ENCODE measurements around the gene XKR8. TPM values are rescaled to one million over a fixed set of nuclear protein-coding genes. Genes with fewer than 3 reads are reported as not detected.

Gene XKR8
- total and polyA plus RNA-seq, 10 donors, result 4.2 to 17.4 (median 8.1) TPM

- WGBS, 5 donors, result 85 to 94% (median 91%) methylated on average over 4 of the region's 4 CpGs
- no peak overlapping the region for H3K27ac ChIP-seq
- H3K9me3 ChIP-seq, result no peaks in the 10 kb centered on the region
- H3K27me3 ChIP-seq (replicated peaks in 1 of 7), result no peaks in the 10 kb centered on the region
- TF ChIP-seq, protein P1, sequence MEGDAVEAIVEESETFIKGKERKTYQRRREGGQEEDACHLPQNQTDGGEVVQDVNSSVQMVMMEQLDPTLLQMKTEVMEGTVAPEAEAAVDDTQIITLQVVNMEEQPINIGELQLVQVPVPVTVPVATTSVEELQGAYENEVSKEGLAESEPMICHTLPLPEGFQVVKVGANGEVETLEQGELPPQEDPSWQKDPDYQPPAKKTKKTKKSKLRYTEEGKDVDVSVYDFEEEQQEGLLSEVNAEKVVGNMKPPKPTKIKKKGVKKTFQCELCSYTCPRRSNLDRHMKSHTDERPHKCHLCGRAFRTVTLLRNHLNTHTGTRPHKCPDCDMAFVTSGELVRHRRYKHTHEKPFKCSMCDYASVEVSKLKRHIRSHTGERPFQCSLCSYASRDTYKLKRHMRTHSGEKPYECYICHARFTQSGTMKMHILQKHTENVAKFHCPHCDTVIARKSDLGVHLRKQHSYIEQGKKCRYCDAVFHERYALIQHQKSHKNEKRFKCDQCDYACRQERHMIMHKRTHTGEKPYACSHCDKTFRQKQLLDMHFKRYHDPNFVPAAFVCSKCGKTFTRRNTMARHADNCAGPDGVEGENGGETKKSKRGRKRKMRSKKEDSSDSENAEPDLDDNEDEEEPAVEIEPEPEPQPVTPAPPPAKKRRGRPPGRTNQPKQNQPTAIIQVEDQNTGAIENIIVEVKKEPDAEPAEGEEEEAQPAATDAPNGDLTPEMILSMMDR (IDR thresholded peaks at IDR 0.05 in 8 of 11, conservative IDR thresholded peaks at IDR 0.05 in 3 of 11), result no peak
- no peak for TF ChIP-seq POLR2AphosphoS5 (IDR thresholded peaks at IDR 0.05)
- no peak for TF ChIP-seq POLR2A (IDR thresholded peaks at IDR 0.05)
- peaks cover 0 to 90% (median 26%) of the 10 kb centered on the region in 6 donors for H3K36me3 ChIP-seq
- intact Hi-C loops (cut with DNase I; ENCODE audit: low total_unique reads), result no loop called here
- H3K4me3 ChIP-seq, result no peak overlapping the region
- no peak for DNase-seq
- peaks cover 0 to 10% (median 0%) of the 10 kb centered on the region in 6 donors for H3K4me1 ChIP-seq
These were observed 14.1 kb downstream of the XKR8 start for GRCh38 chr1:27973771-27974416.

- intact Hi-C loops (cut with DNase I; ENCODE audit: low total_unique reads), result no loop called here
- TF ChIP-seq, protein P1 (IDR thresholded peaks at IDR 0.05 in 8 of 11, conservative IDR thresholded peaks at IDR 0.05 in 3 of 11), result no peak
- TF ChIP-seq POLR2A (IDR thresholded peaks at IDR 0.05), result no peak
- no peak for TF ChIP-seq POLR2AphosphoS5 (IDR thresholded peaks at IDR 0.05)
- H3K27ac ChIP-seq, result no peak overlapping the region
- peaks cover 0 to 87% (median 26%) of the 10 kb centered on the region in 6 donors for H3K36me3 ChIP-seq
- H3K9me3 ChIP-seq, result no peaks in the 10 kb centered on the region
- no peak overlapping the region for H3K4me3 ChIP-seq
- DNase-seq, result no peak
- H3K27me3 ChIP-seq (replicated peaks in 1 of 7), result no peaks in the 10 kb centered on the region
- H3K4me1 ChIP-seq, result peaks cover 0 to 13% (median 3%) of the 10 kb centered on the region in 6 donors
These were observed 14.6 kb downstream of the XKR8 start for GRCh38 chr1:27974417-27974781.

- peaks cover 0 to 16% (median 8%) of the 10 kb centered on the region in 6 donors for H3K4me1 ChIP-seq
- WGBS, 5 donors, result 41 to 79% (median 64%) methylated on average over 1 of the region's 1 CpG
- peak overlapping the region in 5 of 8 donors; percentile 12 to 65 (median 58) for H3K27ac ChIP-seq
- DNase-seq, result no peak
- no peaks in the 10 kb centered on the region for H3K27me3 ChIP-seq (replicated peaks in 1 of 7)
- H3K9me3 ChIP-seq, result no peaks in the 10 kb centered on the region
- intact Hi-C loops (cut with DNase I; ENCODE audit: low total_unique reads), result loop anchor here (2.0 kb wide), 1 partner anchor 121 kb away; no protein-coding TSS in a partner anchor
- no peak overlapping the region for H3K4me3 ChIP-seq
- H3K36me3 ChIP-seq, result peaks cover 0 to 45% (median 15%) of the 10 kb centered on the region in 6 donors
- no peak for TF ChIP-seq POLR2AphosphoS5 (IDR thresholded peaks at IDR 0.05)
- TF ChIP-seq, protein P1 (IDR thresholded peaks at IDR 0.05 in 8 of 11, conservative IDR thresholded peaks at IDR 0.05 in 3 of 11), result peak in 9 of 11 experiments; percentile 23 to 67 (median 54)
- TF ChIP-seq POLR2A (IDR thresholded peaks at IDR 0.05), result no peak
These were observed 19.5 kb downstream of the XKR8 start for GRCh38 chr1:27979151-27979858.

- 12 to 26% (median 18%) methylated on average over 2 of the region's 2 CpGs for WGBS, 5 donors
These were observed 20.1 kb downstream of the XKR8 start for GRCh38 chr1:27979859-27980201.

More at GRCh38 chr1:27979859-27980201, 20.1 kb downstream of the XKR8 start:
- no peak for DNase-seq
- H3K27ac ChIP-seq, result peak overlapping the region in 4 of 8 donors; percentile 12 to 65 (median 61)
- peaks cover 0 to 16% (median 8%) of the 10 kb centered on the region in 6 donors for H3K4me1 ChIP-seq
- H3K36me3 ChIP-seq, result peaks cover 0 to 44% (median 13%) of the 10 kb centered on the region in 6 donors
- H3K27me3 ChIP-seq (replicated peaks in 1 of 7), result no peaks in the 10 kb centered on the region
- TF ChIP-seq, protein P1 (IDR thresholded peaks at IDR 0.05 in 8 of 11, conservative IDR thresholded peaks at IDR 0.05 in 3 of 11), result peak in 2 of 11 experiments; percentile 1 to 61
- no peak for TF ChIP-seq POLR2A (IDR thresholded peaks at IDR 0.05)
- no peak overlapping the region for H3K4me3 ChIP-seq
- intact Hi-C loops (cut with DNase I; ENCODE audit: low total_unique reads), result loop anchor here (2.0 kb wide), 1 partner anchor 121 kb away; no protein-coding TSS in a partner anchor
- no peaks in the 10 kb centered on the region for H3K9me3 ChIP-seq
